ENCODE data around the gene FCHO1.

FCHO1 gene

GRCh38 chr19:17832443-17833208, 81.3 kb downstream of the FCHO1 start:
- no peak for DNase-seq

- no peak for DNase-seq
These were observed 83.3 kb downstream of the FCHO1 start for GRCh38 chr19:17834350-17835181.

- DNase-seq: no peak
These were observed 84.1 kb downstream of the FCHO1 start for GRCh38 chr19:17835182-17836006.

DNA sequence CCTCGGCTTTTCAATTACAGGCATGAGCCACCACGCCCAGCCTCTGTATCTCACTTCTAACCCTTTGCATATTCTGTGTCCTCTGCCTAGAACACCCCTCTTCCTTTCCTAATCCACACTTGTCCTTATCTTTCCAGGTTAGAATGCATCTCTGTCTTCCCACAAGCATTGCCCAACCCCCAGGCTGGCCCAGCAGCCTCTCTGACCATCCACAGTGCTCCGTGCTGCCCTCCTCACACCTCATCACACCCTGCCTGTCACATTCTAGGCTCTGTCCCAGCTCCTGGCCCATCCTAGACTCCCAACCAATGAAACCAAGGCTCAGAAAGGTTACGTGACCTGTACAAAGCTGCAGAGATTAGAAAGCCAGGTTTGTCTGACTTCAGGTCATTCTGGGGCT, 85.3 kb downstream of the FCHO1 start:
- DNase-seq: no peak

GRCh38 chr19:17837972-17838371, 86.7 kb downstream of the FCHO1 start:
- no peak for DNase-seq

All from OCI-M1 (cell line).